Stimulated activated CD8-positive, alpha-beta memory T cell treated with anti-CD3 and anti-CD28 coated beads, Interleukin-15, amount 100 ng/mL, for 24 hours (primary cell): ENCODE results near the gene PTP4A2.

Source experiments
- DNase-seq: peaks from one replicate; pipeline ENCODE4 v3.0.0-alpha.2; 2020; ENCODE audit warnings: low read depth

The PTP4A2 gene

GRCh38 chr1:31859044-31859443 is 79.1 kb downstream of the PTP4A2 start:
- DNase-seq, result no peak

- no peak for DNase-seq
Measured at GRCh38 chr1:31857863-31858262, 80.3 kb downstream of the PTP4A2 start.
